PFSK-1 (cell line): ENCODE data around the gene PGGT1B.

Experiments used
- FOXP2 ChIP-seq: optimal IDR thresholded peaks from 2 replicates; pipeline ENCODE3; 2011; ENCODE audit warnings: borderline replicate concordance, control low read depth, inconsistent platforms; ENCODE audit not compliant: insufficient read depth; ENCODE audit errors: extremely low read length, extremely low read depth
- POLR2AphosphoS5 ChIP-seq: IDR thresholded peaks from 2 replicates; pipeline ENCODE4 v1.6.1; 2012; ENCODE audit warnings: low read depth, mild to moderate bottlenecking, control low read depth, low read length, moderate library complexity
- SIN3A ChIP-seq: IDR thresholded peaks from 2 replicates; pipeline ENCODE4 v1.6.1; 2012; ENCODE audit warnings: mild to moderate bottlenecking, low read length, moderate library complexity, borderline replicate concordance; ENCODE audit not compliant: insufficient read depth
- TAF1 ChIP-seq: IDR thresholded peaks from 2 replicates; pipeline ENCODE4 v1.6.1; 2012; ENCODE audit warnings: low read length, control low read depth, borderline replicate concordance; ENCODE audit not compliant: insufficient read depth
- TF ChIP-seq, protein P1 (sequence below), 2 experiments: IDR thresholded peaks; 2 replicates each; pipeline versions ENCODE4 v1.6.1 to v1.8.0; 2011 to 2012; ENCODE audit warnings: low read depth in 2 of 2, low read length in 2 of 2, control low read depth in 1 of 2, inconsistent platforms in 1 of 2, mild to moderate bottlenecking in 1 of 2, moderate library complexity in 1 of 2; ENCODE audit not compliant: insufficient read depth in 1 of 2

- TF ChIP-seq POLR2AphosphoS5 (no peak), TAF1 (no peak), SIN3A (no peak), FOXP2 (no peak)
- TF ChIP-seq, protein P1, sequence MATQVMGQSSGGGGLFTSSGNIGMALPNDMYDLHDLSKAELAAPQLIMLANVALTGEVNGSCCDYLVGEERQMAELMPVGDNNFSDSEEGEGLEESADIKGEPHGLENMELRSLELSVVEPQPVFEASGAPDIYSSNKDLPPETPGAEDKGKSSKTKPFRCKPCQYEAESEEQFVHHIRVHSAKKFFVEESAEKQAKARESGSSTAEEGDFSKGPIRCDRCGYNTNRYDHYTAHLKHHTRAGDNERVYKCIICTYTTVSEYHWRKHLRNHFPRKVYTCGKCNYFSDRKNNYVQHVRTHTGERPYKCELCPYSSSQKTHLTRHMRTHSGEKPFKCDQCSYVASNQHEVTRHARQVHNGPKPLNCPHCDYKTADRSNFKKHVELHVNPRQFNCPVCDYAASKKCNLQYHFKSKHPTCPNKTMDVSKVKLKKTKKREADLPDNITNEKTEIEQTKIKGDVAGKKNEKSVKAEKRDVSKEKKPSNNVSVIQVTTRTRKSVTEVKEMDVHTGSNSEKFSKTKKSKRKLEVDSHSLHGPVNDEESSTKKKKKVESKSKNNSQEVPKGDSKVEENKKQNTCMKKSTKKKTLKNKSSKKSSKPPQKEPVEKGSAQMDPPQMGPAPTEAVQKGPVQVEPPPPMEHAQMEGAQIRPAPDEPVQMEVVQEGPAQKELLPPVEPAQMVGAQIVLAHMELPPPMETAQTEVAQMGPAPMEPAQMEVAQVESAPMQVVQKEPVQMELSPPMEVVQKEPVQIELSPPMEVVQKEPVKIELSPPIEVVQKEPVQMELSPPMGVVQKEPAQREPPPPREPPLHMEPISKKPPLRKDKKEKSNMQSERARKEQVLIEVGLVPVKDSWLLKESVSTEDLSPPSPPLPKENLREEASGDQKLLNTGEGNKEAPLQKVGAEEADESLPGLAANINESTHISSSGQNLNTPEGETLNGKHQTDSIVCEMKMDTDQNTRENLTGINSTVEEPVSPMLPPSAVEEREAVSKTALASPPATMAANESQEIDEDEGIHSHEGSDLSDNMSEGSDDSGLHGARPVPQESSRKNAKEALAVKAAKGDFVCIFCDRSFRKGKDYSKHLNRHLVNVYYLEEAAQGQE (IDR thresholded peaks at IDR 0.05; ENCODE audit: insufficient read depth in 1 of 2, low read depth in 2 of 2, low read length in 2 of 2) = no peak
Observed at GRCh38 chr5:115189866-115190265, 72.8 kb downstream of the PGGT1B start.
